Measurements from ENCODE around the gene FAM120A.
A peak's percentile ranks its signal among the peaks of the same experiment; 100 is the strongest.

FAM120A gene

DNA sequence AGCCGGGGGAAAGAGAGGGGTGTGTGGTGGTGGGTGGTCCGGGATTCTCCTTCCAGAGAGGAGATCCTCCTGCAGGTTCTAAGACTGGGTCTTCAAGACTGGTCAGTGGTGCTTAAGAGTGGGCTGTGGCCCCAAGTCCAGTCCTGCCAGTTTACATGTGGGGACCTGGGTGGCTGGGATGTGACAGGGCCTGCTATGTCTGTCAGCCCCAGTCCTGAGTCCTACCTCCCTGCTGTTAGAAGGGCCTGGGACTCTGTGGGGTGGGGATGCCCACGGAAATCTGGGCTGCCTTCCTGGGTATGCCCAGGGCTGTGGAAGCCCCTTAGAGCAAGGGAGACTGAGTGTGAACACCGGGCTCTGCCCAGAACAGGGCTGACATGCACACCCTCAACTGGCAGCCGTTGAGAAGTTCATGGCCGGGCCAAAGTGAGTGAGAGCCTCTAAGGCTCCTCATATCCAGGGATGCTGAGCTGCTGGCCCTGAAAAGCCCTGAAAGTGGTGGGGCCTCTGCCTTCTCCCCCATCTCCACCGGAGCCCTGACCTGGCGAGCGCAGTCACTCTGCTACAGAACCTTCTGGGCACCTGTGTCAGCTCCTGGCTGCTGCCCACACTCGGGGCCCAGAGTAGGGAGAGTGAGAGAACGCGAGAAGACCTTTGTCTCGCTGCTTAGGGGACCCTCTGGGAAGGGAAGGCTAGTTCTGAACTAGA is 126.6 kb downstream of the FAM120A start:
- intact Hi-C loops (cut with DNase I; ENCODE audit: low total_unique reads), result no loop called here
- peak overlapping the region; percentile 90 to 96 for H3K27ac ChIP-seq
- no peaks in the 10 kb centered on the region for H3K27me3 ChIP-seq
- H3K9me3 ChIP-seq, result no peaks in the 10 kb centered on the region
- TF ChIP-seq, protein P1, sequence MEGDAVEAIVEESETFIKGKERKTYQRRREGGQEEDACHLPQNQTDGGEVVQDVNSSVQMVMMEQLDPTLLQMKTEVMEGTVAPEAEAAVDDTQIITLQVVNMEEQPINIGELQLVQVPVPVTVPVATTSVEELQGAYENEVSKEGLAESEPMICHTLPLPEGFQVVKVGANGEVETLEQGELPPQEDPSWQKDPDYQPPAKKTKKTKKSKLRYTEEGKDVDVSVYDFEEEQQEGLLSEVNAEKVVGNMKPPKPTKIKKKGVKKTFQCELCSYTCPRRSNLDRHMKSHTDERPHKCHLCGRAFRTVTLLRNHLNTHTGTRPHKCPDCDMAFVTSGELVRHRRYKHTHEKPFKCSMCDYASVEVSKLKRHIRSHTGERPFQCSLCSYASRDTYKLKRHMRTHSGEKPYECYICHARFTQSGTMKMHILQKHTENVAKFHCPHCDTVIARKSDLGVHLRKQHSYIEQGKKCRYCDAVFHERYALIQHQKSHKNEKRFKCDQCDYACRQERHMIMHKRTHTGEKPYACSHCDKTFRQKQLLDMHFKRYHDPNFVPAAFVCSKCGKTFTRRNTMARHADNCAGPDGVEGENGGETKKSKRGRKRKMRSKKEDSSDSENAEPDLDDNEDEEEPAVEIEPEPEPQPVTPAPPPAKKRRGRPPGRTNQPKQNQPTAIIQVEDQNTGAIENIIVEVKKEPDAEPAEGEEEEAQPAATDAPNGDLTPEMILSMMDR (IDR thresholded peaks at IDR 0.05), result no peak
- peaks cover 0 to 66% (median 48%) of the 10 kb centered on the region in 4 donors for H3K4me1 ChIP-seq
- H3K36me3 ChIP-seq, result no peaks in the 10 kb centered on the region
- DNase-seq, result peak in 1 of 2 donors; percentile 64
- H3K4me3 ChIP-seq, result peak overlapping the region; percentile 73 to 84

DNA sequence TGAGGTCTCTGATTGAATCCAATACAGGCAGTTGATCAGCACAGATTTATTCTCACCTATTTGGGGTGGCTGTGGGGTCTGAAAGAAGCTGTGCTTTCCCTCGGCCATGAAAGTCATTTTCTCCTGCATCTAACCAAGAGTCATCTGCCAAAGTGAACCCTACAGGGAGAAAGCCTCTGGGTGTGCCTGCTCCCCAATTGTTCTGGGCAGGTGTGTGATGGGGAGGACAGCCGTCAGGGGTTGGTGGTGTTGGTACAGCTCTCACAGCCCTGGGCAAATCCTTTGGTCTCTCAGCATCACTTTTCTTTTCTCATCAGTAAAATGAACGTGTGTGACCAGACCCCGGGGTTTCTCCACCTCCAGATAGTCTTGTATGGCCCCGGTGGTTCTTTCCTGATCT is 127.4 kb downstream of the FAM120A start:
- TF ChIP-seq, protein P1 (IDR thresholded peaks at IDR 0.05), result no peak
- peak in 1 of 2 donors; percentile 35 for DNase-seq
- Histone ChIP-seq H3K9me3 (no peaks in the 10 kb centered on the region), H3K27me3 (no peaks in the 10 kb centered on the region), H3K4me3 (peak overlapping the region in 1 of 2 donors; percentile 84), H3K27ac (peak overlapping the region; percentile 90 to 96), H3K36me3 (no peaks in the 10 kb centered on the region), H3K4me1 (peaks cover 0 to 66% (median 48%) of the 10 kb centered on the region in 4 donors)
- intact Hi-C loops (cut with DNase I; ENCODE audit: low total_unique reads), result no loop called here

DNA sequence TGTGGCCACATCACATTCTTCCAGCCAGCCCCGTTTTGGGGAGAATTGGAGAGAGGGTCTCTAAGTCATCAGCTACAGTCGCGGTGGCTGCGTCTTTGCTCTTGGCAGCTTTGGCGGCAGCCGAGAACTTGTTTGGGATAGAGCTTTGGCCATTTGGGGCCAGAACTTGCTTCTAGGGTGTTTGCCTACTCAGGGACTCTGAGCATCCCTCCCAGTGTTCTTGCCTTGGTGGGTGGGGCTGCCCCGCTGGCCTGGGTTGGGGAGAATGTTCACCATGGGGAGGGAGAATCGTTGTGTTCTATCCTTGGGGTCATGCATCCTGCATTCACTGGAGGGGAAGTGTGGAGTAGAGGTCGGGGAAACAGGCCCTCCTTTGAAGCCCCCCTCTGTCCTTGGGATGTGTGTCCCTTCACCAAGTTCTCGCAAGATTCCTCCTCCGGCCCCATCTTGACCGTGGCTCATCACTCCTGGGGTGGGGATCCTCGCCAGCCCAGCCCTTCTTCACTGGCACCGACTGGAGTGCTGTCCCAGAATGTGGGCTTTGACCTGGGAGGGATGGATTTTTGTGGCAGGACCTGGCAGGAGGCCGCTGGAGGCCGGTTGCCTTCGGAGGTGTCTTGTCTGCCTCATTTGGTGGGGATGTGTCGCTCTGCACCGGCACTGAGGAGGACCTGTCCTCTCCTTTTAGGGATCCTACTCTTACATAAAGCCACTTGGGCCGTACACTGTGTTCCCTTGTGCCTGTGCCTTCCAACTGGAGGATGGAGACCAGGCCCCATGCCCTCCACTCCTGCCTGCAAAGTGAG is 128.4 kb downstream of the FAM120A start:
- intact Hi-C loops (cut with DNase I; ENCODE audit: low total_unique reads), result loop anchor here (10.0 kb wide), 1 partner anchor 135 kb away; no protein-coding TSS in a partner anchor
- Histone ChIP-seq H3K4me1 (peaks cover 0 to 58% (median 42%) of the 10 kb centered on the region in 4 donors), H3K27me3 (no peaks in the 10 kb centered on the region), H3K36me3 (no peaks in the 10 kb centered on the region), H3K27ac (peak overlapping the region; percentile 90 to 96), H3K9me3 (no peaks in the 10 kb centered on the region), H3K4me3 (no peak overlapping the region)
- TF ChIP-seq, protein P1 (IDR thresholded peaks at IDR 0.05), result no peak
- peak in 1 of 2 donors; percentile 62 for DNase-seq

DNA sequence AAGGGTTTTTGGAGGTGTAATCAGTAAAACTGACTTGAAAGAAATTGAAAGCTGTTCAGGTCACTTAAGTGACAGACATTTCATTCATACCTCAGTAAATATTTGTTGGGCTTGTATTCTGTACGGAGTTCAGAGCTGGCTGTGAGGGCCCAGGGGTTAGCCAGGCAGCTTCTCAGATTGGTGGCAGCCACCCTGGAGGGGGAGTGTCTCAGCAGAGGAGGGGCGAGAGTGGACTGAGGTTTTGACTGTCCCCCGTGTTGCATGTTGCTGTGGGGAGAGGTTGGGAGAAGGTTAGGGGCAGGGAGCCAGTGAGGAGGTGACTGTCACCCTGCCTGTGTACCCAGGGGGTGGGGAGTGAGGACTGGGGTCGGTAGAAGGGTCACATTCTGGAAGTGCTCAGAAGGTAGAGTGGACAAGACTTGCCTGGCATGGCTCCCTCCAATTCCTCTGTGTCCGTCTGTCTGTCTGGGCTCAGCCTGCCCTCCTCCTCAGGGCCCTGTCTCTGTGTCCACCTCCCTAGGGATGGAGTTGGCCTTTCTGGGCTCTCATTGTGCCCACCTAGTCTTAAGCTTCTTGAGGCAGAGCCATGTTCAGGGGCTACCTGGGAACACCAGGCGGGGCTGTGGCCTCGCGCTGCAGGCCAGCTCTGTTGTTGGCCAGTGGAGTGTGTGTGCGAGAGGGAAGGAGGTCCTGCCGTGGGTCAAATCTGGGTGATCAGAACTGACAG is 129.3 kb downstream of the FAM120A start:
- H3K36me3 ChIP-seq, result no peaks in the 10 kb centered on the region
- intact Hi-C loops (cut with DNase I; ENCODE audit: low total_unique reads), result loop anchor here (10.0 kb wide), 1 partner anchor 136 kb away; no protein-coding TSS in a partner anchor
- H3K9me3 ChIP-seq, result no peaks in the 10 kb centered on the region
- H3K4me1 ChIP-seq, result peaks cover 0 to 57% (median 38%) of the 10 kb centered on the region in 4 donors
- peak overlapping the region; percentile 90 to 96 for H3K27ac ChIP-seq
- H3K27me3 ChIP-seq, result no peaks in the 10 kb centered on the region
- peak in 1 of 2 donors; percentile 57 for DNase-seq
- H3K4me3 ChIP-seq, result no peak overlapping the region
- TF ChIP-seq, protein P1 (IDR thresholded peaks at IDR 0.05), result no peak

DNA sequence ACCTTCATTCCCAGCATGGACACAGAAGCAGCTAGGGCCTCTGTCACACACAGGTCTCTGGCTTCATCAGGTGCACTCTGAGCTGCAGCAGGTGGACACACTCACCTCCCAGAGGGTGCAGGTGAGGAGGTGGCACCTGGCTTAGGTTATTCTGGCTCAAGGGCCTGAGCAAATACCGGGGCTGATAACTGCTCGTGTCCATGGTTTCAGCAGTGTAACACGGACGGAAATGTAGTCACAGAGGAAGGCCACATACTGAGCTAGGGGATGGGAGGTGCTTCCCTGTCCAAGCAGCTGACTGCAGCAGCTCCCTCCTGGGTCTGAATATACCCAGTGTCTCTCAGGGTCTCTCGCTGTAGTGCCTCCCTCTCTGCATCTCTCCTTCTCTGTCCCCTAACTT is 130.6 kb downstream of the FAM120A start:
- Histone ChIP-seq H3K4me1 (peaks cover 0 to 69% (median 51%) of the 10 kb centered on the region in 4 donors), H3K27me3 (no peaks in the 10 kb centered on the region), H3K4me3 (no peak overlapping the region), H3K27ac (no peak overlapping the region), H3K9me3 (no peaks in the 10 kb centered on the region), H3K36me3 (no peaks in the 10 kb centered on the region)
- intact Hi-C loops (cut with DNase I; ENCODE audit: low total_unique reads), result loop anchor here (10.0 kb wide), 1 partner anchor 137 kb away; no protein-coding TSS in a partner anchor
- DNase-seq, result peak in 1 of 2 donors; percentile 56
- TF ChIP-seq, protein P1 (IDR thresholded peaks at IDR 0.05), result no peak
